Measurements from ENCODE around the gene EMP2.

Gene EMP2

GRCh38 chr16:10583269-10583668, 2.9 kb upstream of the EMP2 start:
- Histone ChIP-seq H3F3A (ENCODE audit: control insufficient read depth, insufficient read depth) (no peaks in the 10 kb centered on the region), H3K9me2 (replicated peaks; ENCODE audit: control insufficient read depth, low read length) (no peaks in the 10 kb centered on the region)

GRCh38 chr16:10581507-10581906, 1.1 kb upstream of the EMP2 start:
- Histone ChIP-seq H3K4me3 (ENCODE audit: low read length) (no peak overlapping the region), H3F3A (ENCODE audit: control insufficient read depth, insufficient read depth) (no peaks in the 10 kb centered on the region), H3K4me1 (ENCODE audit: control insufficient read depth, low read length) (no peaks in the 10 kb centered on the region), H3K27ac (ENCODE audit: low read depth, low read length) (no peak overlapping the region), H3K9me3 (ENCODE audit: control insufficient read depth, insufficient read depth, low read length) (no peaks in the 10 kb centered on the region), H3K79me2 (ENCODE audit: control insufficient read depth, low read length) (no peaks in the 10 kb centered on the region), H4K20me1 (ENCODE audit: control insufficient read depth, insufficient read depth, low read depth, low read length) (no peaks in the 10 kb centered on the region), H3K36me3 (ENCODE audit: control insufficient read depth, low read length) (no peaks in the 10 kb centered on the region), H3K9me2 (replicated peaks; ENCODE audit: control insufficient read depth, low read length) (no peaks in the 10 kb centered on the region), H3K27me3 (ENCODE audit: control insufficient read depth, low read length) (peaks cover 65% of the 10 kb centered on the region), H3K4me2 (ENCODE audit: low read length) (no peak overlapping the region)
- TF ChIP-seq EZH2phosphoT487 (IDR thresholded peaks at IDR 0.05; ENCODE audit: borderline replicate concordance, low read length) (no peak), CTCF (IDR thresholded peaks at IDR 0.05; ENCODE audit: low read depth, low read length, poor library complexity, severe bottlenecking) (no peak)

More at GRCh38 chr16:10583269-10583668, 2.9 kb upstream of the EMP2 start:
- H3K79me2 ChIP-seq (ENCODE audit: control insufficient read depth, low read length) = no peaks in the 10 kb centered on the region
- H3K9me3 ChIP-seq (ENCODE audit: control insufficient read depth, insufficient read depth, low read length) = no peaks in the 10 kb centered on the region
- no peaks in the 10 kb centered on the region for H3K4me1 ChIP-seq (ENCODE audit: control insufficient read depth, low read length)
- H3K27ac ChIP-seq (ENCODE audit: low read depth, low read length) = no peak overlapping the region
- H3K27me3 ChIP-seq (ENCODE audit: control insufficient read depth, low read length) = peaks cover 62% of the 10 kb centered on the region
- no peaks in the 10 kb centered on the region for H4K20me1 ChIP-seq (ENCODE audit: control insufficient read depth, insufficient read depth, low read depth, low read length)
- no peak overlapping the region for H3K4me2 ChIP-seq (ENCODE audit: low read length)
- TF ChIP-seq CTCF (IDR thresholded peaks at IDR 0.05; ENCODE audit: low read depth, low read length, poor library complexity, severe bottlenecking) (no peak), EZH2phosphoT487 (IDR thresholded peaks at IDR 0.05; ENCODE audit: borderline replicate concordance, low read length) (no peak)
- no peaks in the 10 kb centered on the region for H3K36me3 ChIP-seq (ENCODE audit: control insufficient read depth, low read length)
- H3K4me3 ChIP-seq (ENCODE audit: low read length) = no peak overlapping the region

- no peaks in the 10 kb centered on the region for H4K20me1 ChIP-seq (ENCODE audit: control insufficient read depth, insufficient read depth, low read depth, low read length)
- no peaks in the 10 kb centered on the region for H3K9me3 ChIP-seq (ENCODE audit: control insufficient read depth, insufficient read depth, low read length)
- H3K27me3 ChIP-seq (ENCODE audit: control insufficient read depth, low read length) = peaks cover 62% of the 10 kb centered on the region
- TF ChIP-seq CTCF (IDR thresholded peaks at IDR 0.05; ENCODE audit: low read depth, low read length, poor library complexity, severe bottlenecking) = no peak
- TF ChIP-seq EZH2phosphoT487 (IDR thresholded peaks at IDR 0.05; ENCODE audit: borderline replicate concordance, low read length) = no peak
- H3K4me1 ChIP-seq (ENCODE audit: control insufficient read depth, low read length) = no peaks in the 10 kb centered on the region
- no peaks in the 10 kb centered on the region for H3K9me2 ChIP-seq (replicated peaks; ENCODE audit: control insufficient read depth, low read length)
- no peaks in the 10 kb centered on the region for H3K36me3 ChIP-seq (ENCODE audit: control insufficient read depth, low read length)
- H3K27ac ChIP-seq (ENCODE audit: low read depth, low read length) = no peak overlapping the region
- no peak overlapping the region for H3K4me3 ChIP-seq (ENCODE audit: low read length)
- no peak overlapping the region for H3K4me2 ChIP-seq (ENCODE audit: low read length)
- no peaks in the 10 kb centered on the region for H3K79me2 ChIP-seq (ENCODE audit: control insufficient read depth, low read length)
- no peaks in the 10 kb centered on the region for H3F3A ChIP-seq (ENCODE audit: control insufficient read depth, insufficient read depth)
Observed at GRCh38 chr16:10580883-10581247, 467 bp upstream of the EMP2 start.

GRCh38 chr16:10579575-10579964, 828 bp downstream of the EMP2 start:
- H3K36me3 ChIP-seq (ENCODE audit: control insufficient read depth, low read length) = no peaks in the 10 kb centered on the region
- H3K27me3 ChIP-seq (ENCODE audit: control insufficient read depth, low read length) = peaks cover 66% of the 10 kb centered on the region
- no peaks in the 10 kb centered on the region for H4K20me1 ChIP-seq (ENCODE audit: control insufficient read depth, insufficient read depth, low read depth, low read length)
- TF ChIP-seq CTCF (IDR thresholded peaks at IDR 0.05; ENCODE audit: low read depth, low read length, poor library complexity, severe bottlenecking) (no peak), EZH2phosphoT487 (IDR thresholded peaks at IDR 0.05; ENCODE audit: borderline replicate concordance, low read length) (no peak)
- no peak overlapping the region for H3K27ac ChIP-seq (ENCODE audit: low read depth, low read length)
- no peaks in the 10 kb centered on the region for H3K9me3 ChIP-seq (ENCODE audit: control insufficient read depth, insufficient read depth, low read length)
- no peaks in the 10 kb centered on the region for H3K4me1 ChIP-seq (ENCODE audit: control insufficient read depth, low read length)
- no peak overlapping the region for H3K4me3 ChIP-seq (ENCODE audit: low read length)
- no peaks in the 10 kb centered on the region for H3K79me2 ChIP-seq (ENCODE audit: control insufficient read depth, low read length)
- no peak overlapping the region for H3K4me2 ChIP-seq (ENCODE audit: low read length)
- H3K9me2 ChIP-seq (replicated peaks; ENCODE audit: control insufficient read depth, low read length) = no peaks in the 10 kb centered on the region
- H3F3A ChIP-seq (ENCODE audit: control insufficient read depth, insufficient read depth) = no peaks in the 10 kb centered on the region
